Liver (tissue), 9 donors: ENCODE measurements around the gene COL6A3. TPM values are rescaled to one million over a fixed set of nuclear protein-coding genes. Genes with fewer than 3 reads are reported as not detected.

Experiments used
- DNase-seq: peaks from one replicate; pipeline ENCODE4 v3.0.0-alpha.2; 2017; ENCODE audit warnings: low spot score
- H3K27ac ChIP-seq, 2 donors: one replicate each; pipeline ENCODE4 v1.7.0; 2013; ENCODE audit warnings: inconsistent platforms in 2 of 2, low read length in 2 of 2, control low read depth in 1 of 2, low read depth in 1 of 2, mild to moderate bottlenecking in 1 of 2
- H3K27me3 ChIP-seq, 4 donors: one replicate each; pipeline versions ENCODE4 v1.6.1 to v1.7.0; 2013; ENCODE audit warnings: low read length in 3 of 4, inconsistent platforms in 1 of 4, mild to moderate bottlenecking in 1 of 4, moderate library complexity in 1 of 4; ENCODE audit not compliant: control insufficient read depth in 4 of 4, insufficient read depth in 4 of 4
- H3K36me3 ChIP-seq, 4 donors: one replicate each; pipeline versions ENCODE4 v1.6.1 to v1.7.0; 2013; ENCODE audit warnings: low read length in 3 of 4, mild to moderate bottlenecking in 3 of 4, low read depth in 1 of 4, moderate library complexity in 1 of 4; ENCODE audit not compliant: control insufficient read depth in 4 of 4, insufficient read depth in 3 of 4
- H3K4me1 ChIP-seq, 4 donors: one replicate each; pipeline versions ENCODE4 v1.6.1 to v1.7.0; 2013; ENCODE audit warnings: low read length in 3 of 4, mild to moderate bottlenecking in 3 of 4, moderate library complexity in 1 of 4; ENCODE audit not compliant: control insufficient read depth in 4 of 4, insufficient read depth in 4 of 4
- H3K4me3 ChIP-seq, 3 donors: one replicate each; pipeline versions ENCODE4 v1.6.1 to v1.7.0; 2013; ENCODE audit warnings: low read length in 3 of 3, control low read depth in 1 of 3, low read depth in 1 of 3, mild to moderate bottlenecking in 1 of 3
- H3K9ac ChIP-seq, 2 donors: one replicate each; pipeline ENCODE4 v1.7.0; 2013; ENCODE audit warnings: low read length in 2 of 2, mild to moderate bottlenecking in 2 of 2, moderate library complexity in 2 of 2, control low read depth in 1 of 2, low read depth in 1 of 2
- H3K9me3 ChIP-seq, 4 donors: one replicate each; pipeline versions ENCODE4 v1.6.1 to v1.7.0; 2013; ENCODE audit warnings: low read length in 3 of 4; ENCODE audit not compliant: control insufficient read depth in 4 of 4
- ATF3 ChIP-seq: IDR thresholded peaks from 2 replicates; pipeline ENCODE4 v1.6.1; 2016; ENCODE audit warnings: antibody characterized with exemption
- CTCF ChIP-seq: fragments of 150-350 bp; IDR thresholded peaks from 2 replicates; pipeline ENCODE4 v1.5.1; 2017; ENCODE audit warnings: improper control_type of control experiment, low read depth, low read length; ENCODE audit not compliant: missing input control
- EGR1 ChIP-seq, 2 donors: IDR thresholded peaks; 2 replicates each; pipeline ENCODE4 v1.6.1; 2016 to 2018; ENCODE audit warnings: antibody characterized with exemption in 2 of 2, low read depth in 2 of 2
- FOXA1 ChIP-seq: IDR thresholded peaks from 2 replicates; pipeline ENCODE4 v1.6.1; 2016; ENCODE audit warnings: antibody characterized with exemption
- FOXA2 ChIP-seq: IDR thresholded peaks from 2 replicates; pipeline ENCODE4 v1.6.1; 2016; ENCODE audit warnings: antibody characterized with exemption
- GABPA ChIP-seq, 2 donors: IDR thresholded peaks in 1 of 2; conservative IDR thresholded peaks in 1 of 2; 2 replicates each; pipeline ENCODE4 v1.6.1; 2016; ENCODE audit warnings: antibody characterized with exemption in 2 of 2, mild to moderate bottlenecking in 1 of 2, moderate library complexity in 1 of 2
- HNF4A ChIP-seq, 2 donors: conservative IDR thresholded peaks; 2 replicates each; pipeline ENCODE4 v1.6.1; 2016; ENCODE audit warnings: antibody characterized with exemption in 2 of 2, mild to moderate bottlenecking in 2 of 2
- HNF4G ChIP-seq: IDR thresholded peaks from 2 replicates; pipeline ENCODE4 v1.6.1; 2016; ENCODE audit warnings: antibody characterized with exemption
- JUND ChIP-seq, 2 donors: IDR thresholded peaks; 2 replicates each; pipeline ENCODE4 v1.6.1; 2016; ENCODE audit warnings: antibody characterized with exemption in 2 of 2
- NR2F2 ChIP-seq: IDR thresholded peaks from 2 replicates; pipeline ENCODE4 v1.6.1; 2016; ENCODE audit warnings: antibody characterized with exemption
- RAD21 ChIP-seq, 2 donors: IDR thresholded peaks; 2 replicates each; pipeline ENCODE4 v1.6.1; 2016; ENCODE audit warnings: antibody characterized with exemption in 2 of 2, mild to moderate bottlenecking in 2 of 2
- REST ChIP-seq: IDR thresholded peaks from 2 replicates; pipeline ENCODE4 v1.6.1; 2016; ENCODE audit warnings: antibody characterized with exemption, mild to moderate bottlenecking
- RXRA ChIP-seq, 2 donors: IDR thresholded peaks; 2 replicates each; pipeline ENCODE4 v1.6.1; 2017 to 2018; ENCODE audit warnings: antibody characterized with exemption in 2 of 2, mild to moderate bottlenecking in 1 of 2
- SP1 ChIP-seq: IDR thresholded peaks from 2 replicates; pipeline ENCODE4 v1.6.1; 2018; ENCODE audit warnings: antibody characterized with exemption, mild to moderate bottlenecking
- TAF1 ChIP-seq: conservative IDR thresholded peaks from 2 replicates; pipeline ENCODE4 v1.6.1; 2016; ENCODE audit warnings: antibody characterized with exemption, mild to moderate bottlenecking
- ZBTB33 ChIP-seq: IDR thresholded peaks from 2 replicates; pipeline ENCODE4 v1.6.1; 2016; ENCODE audit warnings: antibody characterized with exemption
- WGBS: extraction: QIAGEN DNeasy Blood & Tissue Kit; methylation state at CpG from one replicate; pipeline ENCODE4 v1.1.7; 2013; 5-methylcytosine and 5-hydroxymethylcytosine counted together
- polyA plus RNA-seq, 2 donors: library from polyadenylated mRNA; stranded (reverse) in 1 of 2; unstranded in 1 of 2; fragments of 200-250 nt in 1 of 2; fragments of >200 nt in 1 of 2; fragmentation: Nextera tagmentation in 1 of 2; extraction: Ambion mirVana in 1 of 2; gene quantifications; one replicate each; pipeline versions ENCODE4 v1.2.1 to v1.2.3, GENCODE V29; 2013 to 2015
- total RNA-seq, 2 donors: library from RNA; depleted of rRNA; stranded (reverse); fragments of >200 nt; gene quantifications; one replicate each; pipeline ENCODE4 v1.2.3, GENCODE V29; 2014
- TF ChIP-seq, protein P1 (sequence below): IDR thresholded peaks from 2 replicates; pipeline ENCODE4 v1.6.1; 2016; ENCODE audit warnings: antibody characterized with exemption
- donor health status: healthy.
- donor health status: healthy.
- donor health status: healthy.
- donor health status: healthy.
- donor health status: healthy.

Gene COL6A3
- total and polyA plus RNA-seq, 4 donors: 1.7 to 28.7 (median 17.5) TPM

DNA sequence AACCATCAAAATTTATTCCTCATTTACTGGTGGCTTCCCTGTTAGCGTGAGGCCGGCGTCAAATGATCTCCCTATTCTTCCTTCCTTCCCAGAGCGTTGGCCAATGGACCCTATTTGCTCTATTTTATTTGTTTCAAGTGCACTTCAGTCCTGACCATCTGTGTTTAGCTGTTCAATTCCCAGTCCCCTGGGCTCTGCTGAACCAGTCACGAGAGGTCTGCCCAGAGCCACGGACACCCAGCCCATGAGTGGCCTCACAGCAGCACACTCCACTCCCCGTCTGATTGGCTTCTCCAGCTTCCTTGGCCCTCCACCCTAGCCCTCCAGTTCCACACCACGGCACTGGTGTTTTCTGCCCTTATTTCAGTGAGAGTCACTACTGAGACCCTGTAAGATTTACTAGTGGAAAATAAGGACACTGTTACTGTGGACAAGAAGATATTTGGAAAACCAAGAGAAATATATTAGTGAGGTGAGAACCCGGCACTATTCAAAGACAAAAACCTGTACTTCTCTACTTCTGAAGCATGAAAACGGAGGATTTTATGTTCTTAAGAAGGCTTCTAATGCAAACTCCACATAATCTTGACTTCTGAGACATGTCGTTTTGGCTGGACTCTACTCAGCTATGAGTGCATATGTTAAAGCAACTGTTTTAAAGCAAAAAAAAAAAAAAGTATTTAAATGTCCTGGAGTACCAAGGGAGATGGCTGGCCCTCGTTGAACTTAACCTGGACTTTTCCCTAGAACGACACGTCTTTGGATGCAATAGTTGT is 86.6 kb downstream of the COL6A3 start:
- H3K36me3 ChIP-seq: no peaks in the 10 kb centered on the region
- H3K4me1 ChIP-seq: no peaks in the 10 kb centered on the region
- peak overlapping the region; percentile 23 to 55 for H3K27ac ChIP-seq
- no peaks in the 10 kb centered on the region for H3K9me3 ChIP-seq
- no peak overlapping the region for H3K9ac ChIP-seq
- no peak overlapping the region for H3K4me3 ChIP-seq
- 73% methylated on average over 14 of the region's 14 CpGs for WGBS
- TF ChIP-seq HNF4A (conservative IDR thresholded peaks at IDR 0.05) (no peak), HNF4G (no peak), JUND (IDR thresholded peaks at IDR 0.05) (no peak), REST (no peak), ATF3 (no peak), RAD21 (IDR thresholded peaks at IDR 0.05) (no peak), RXRA (IDR thresholded peaks at IDR 0.05) (no peak)
- H3K27me3 ChIP-seq: peaks cover 0 to under 1% (median 0%) of the 10 kb centered on the region in 4 donors
- DNase-seq: no peak

GRCh38 chr2:237326266-237327171 is 87.4 kb downstream of the COL6A3 start:
- no peak for DNase-seq
- WGBS: 42% methylated on average over 12 of the region's 12 CpGs
- peak overlapping the region; percentile 23 to 55 for H3K27ac ChIP-seq
- no peaks in the 10 kb centered on the region for H3K36me3 ChIP-seq
- no peaks in the 10 kb centered on the region for H3K27me3 ChIP-seq
- H3K9me3 ChIP-seq: no peaks in the 10 kb centered on the region
- no peaks in the 10 kb centered on the region for H3K4me1 ChIP-seq
- H3K9ac ChIP-seq: no peak overlapping the region
- H3K4me3 ChIP-seq: no peak overlapping the region
- peak; percentile 82 for TF ChIP-seq NR2F2
- peak; percentile 49 for TF ChIP-seq SP1
- no peak for TF ChIP-seq ZBTB33
- TF ChIP-seq CTCF: no peak
- no peak for TF ChIP-seq EGR1 (IDR thresholded peaks at IDR 0.05; ENCODE audit: low read depth in 2 of 2)
- no peak for TF ChIP-seq HNF4A (conservative IDR thresholded peaks at IDR 0.05)
- TF ChIP-seq REST: no peak
- TF ChIP-seq, protein P1, sequence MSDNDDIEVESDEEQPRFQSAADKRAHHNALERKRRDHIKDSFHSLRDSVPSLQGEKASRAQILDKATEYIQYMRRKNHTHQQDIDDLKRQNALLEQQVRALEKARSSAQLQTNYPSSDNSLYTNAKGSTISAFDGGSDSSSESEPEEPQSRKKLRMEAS: no peak
- TF ChIP-seq RXRA (IDR thresholded peaks at IDR 0.05): peak; percentile 29 to 61
- TF ChIP-seq HNF4G: no peak
- TF ChIP-seq FOXA2: no peak
- no peak for TF ChIP-seq ATF3
- peak; percentile 13 to 25 for TF ChIP-seq RAD21 (IDR thresholded peaks at IDR 0.05)
- TF ChIP-seq GABPA (IDR thresholded peaks at IDR 0.05 in 1 of 2, conservative IDR thresholded peaks at IDR 0.05 in 1 of 2): no peak
- TF ChIP-seq FOXA1: no peak
- TF ChIP-seq JUND (IDR thresholded peaks at IDR 0.05): no peak
- no peak for TF ChIP-seq TAF1
